Breast epithelium (tissue), 3 donors: ENCODE results near the gene MPC2.

Source experiments
- CTCF ChIP-seq, 3 donors: fragments of 450-650 bp; IDR thresholded peaks; one replicate each; pipeline ENCODE4 v1.5.1; 2016 to 2017; ENCODE audit warnings: antibody characterized with exemption in 3 of 3, mild to moderate bottlenecking in 3 of 3, moderate library complexity in 3 of 3
- POLR2A ChIP-seq: fragments of 450-650 bp; IDR thresholded peaks from one replicate; pipeline ENCODE4 v1.6.1; 2016; ENCODE audit warnings: antibody characterized with exemption, mild to moderate bottlenecking, moderate library complexity

- no peak for TF ChIP-seq CTCF (IDR thresholded peaks at IDR 0.05)
- TF ChIP-seq POLR2A: no peak
Measured at GRCh38 chr1:167983797-167984420, 47.0 kb upstream of the MPC2 start.
